ENCODE measurements around the gene ZNF106.

The ZNF106 gene

DNA sequence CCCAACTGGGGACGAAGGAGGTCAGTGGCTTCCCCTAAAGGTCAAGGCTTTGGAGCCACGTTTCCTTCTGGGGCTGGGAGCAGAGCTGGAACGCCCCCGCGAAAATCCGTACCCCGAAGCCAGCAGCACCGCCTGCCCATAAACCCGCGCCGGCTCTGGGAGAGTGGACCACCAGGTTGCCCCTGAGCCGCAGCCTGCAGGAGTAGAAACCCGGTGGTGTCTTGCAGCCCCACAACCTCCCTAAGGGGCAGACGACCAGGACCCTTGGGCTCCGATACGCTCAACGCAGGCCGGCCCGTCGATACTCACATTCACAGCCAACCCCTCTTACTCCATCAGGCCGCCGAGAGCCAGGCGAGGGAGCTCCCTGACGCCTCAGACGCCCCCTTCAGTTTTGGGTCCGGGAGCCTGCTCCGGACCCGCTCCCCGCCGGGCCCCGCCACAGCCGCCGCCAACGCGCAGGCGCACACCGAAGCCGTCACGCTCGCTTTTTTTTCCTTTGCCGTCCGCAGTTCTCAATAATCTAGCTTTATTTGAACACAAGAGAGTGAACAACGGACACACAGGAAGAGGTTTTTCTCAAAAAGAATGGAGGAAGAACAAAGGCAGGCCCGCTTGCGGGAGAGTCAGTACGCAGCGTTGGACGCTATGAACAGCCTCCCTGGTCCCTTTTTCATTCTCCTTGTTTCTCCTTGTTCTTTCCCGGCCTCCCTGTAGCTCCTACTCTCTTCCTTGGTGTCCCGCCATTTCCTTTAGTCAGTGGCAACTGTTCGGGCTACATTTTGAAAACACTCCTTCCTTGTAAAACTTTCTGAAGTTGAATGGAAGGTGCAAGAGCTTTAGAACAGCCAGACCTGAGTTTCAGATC, at the start of gene ZNF106:
ZNF106 (minus strand) TSS at position 471 of the 868 bp plus-strand sequence. CDS start 18,852 bp downstream, outside the sequence.
- peak; percentile 50 for DNase-seq (ENCODE audit: low read depth)

DNA sequence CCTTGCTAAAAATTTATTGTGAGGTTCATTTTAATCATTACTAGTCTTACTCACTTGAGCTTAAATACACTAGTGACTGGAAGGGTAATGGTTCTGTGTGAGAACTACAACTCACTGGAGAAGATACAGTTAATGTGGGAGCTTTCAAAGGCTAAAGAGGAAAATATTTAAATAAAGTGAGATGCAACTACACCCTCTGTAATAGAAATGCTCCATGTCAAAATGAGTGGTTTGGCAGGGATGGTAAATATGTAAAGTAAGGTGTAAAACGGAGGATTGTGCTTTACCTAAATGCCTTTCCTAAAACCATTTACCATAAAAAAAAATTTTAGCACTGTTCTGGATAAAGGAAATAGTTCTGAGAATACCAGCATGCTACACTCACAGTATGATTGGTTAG, 42.3 kb upstream of the ZNF106 start:
- DNase-seq (ENCODE audit: low read depth) = no peak

DNA sequence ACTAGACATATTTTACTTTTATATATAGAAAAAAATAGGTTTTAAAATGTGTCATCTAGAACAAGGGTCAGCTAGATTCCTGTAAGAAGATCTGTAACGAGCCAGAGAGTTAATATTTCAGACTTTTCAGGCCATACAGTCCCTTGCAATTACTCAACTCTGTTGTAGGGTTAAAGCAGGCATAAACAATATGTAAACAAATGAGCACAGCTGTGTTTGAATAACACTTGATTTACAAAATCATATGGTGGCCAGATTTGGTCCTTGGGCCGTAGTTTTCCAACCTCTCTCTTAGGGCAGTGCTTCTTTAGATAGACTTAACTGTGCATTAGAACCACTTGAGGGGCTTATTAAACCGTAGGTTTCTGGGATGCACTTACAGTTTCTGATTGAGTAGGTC, 38.0 kb upstream of the ZNF106 start:
- DNase-seq (ENCODE audit: low read depth) = no peak

DNA sequence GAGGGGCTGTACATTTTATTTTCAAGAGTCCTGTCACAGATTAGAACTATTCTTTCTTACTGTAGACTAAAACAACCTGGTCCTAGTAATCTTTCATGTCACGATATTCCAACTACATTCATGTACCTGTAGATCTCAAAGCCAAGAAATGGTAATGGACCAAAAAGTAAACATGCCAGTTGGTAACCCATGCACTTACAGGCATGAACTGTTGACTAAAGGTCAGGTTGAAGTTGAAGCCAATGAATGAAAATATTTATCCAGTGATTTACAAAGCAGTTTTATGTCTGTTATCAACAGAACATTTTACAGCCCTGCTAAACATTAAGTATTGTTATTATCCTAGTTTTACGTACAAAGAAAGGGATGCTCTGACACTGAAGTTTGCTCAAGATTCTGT, 32.4 kb upstream of the ZNF106 start:
- DNase-seq (ENCODE audit: low read depth) = no peak

DNA sequence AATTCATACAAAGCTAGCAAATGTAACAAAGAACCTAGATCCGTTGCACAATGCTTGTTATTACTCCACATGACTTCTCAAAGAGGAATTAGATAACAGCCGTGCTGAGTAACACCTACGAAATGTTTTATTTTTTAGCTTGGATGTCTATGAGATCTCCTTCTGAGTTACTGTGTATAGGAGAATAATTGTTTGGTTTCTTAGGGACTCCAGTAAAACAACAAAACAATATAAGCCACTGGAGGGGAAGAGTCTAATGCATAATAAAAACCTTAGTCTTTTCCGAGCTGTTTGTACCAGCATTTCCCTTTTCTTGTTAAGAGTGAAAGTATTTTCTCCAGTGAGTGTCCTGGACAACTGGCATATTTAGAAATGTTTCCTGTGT, 20.1 kb upstream of the ZNF106 start:
- DNase-seq (ENCODE audit: low read depth) = no peak

DNA sequence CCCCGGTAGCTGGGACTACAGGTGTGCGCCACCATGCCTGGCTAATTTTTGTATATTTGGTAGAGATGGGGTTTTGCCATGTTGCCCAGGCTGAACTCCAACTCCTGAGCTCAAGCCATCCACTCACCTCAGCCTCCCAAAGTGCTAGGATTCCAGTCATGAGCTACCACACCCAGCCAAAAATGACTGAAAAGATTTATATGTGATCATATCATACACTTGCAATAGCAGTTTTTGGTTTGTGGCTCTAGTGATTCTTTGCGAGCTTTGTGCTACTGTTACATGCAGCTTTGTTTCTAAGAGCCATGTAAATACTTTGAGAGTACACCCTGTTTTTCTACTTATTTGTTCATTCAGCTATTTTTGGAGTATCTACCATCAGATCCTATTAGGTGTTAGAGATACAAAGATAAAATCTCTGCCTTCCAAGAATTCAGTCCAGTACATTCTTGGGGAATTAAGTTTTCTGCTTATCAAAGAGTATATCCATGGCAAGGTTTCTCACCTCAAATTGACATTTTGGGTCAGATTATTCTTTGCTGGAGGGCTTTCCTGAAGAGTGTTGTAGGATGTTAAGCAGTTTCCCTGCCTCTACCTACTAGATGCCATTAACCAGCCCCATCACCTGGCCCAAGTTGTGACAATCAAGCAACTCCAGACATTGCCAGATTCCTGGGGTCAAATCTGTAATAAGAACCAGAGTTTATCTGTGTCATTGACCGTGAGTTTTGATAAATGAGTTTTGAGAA, 19.5 kb upstream of the ZNF106 start:
- DNase-seq (ENCODE audit: low read depth) = no peak

DNA sequence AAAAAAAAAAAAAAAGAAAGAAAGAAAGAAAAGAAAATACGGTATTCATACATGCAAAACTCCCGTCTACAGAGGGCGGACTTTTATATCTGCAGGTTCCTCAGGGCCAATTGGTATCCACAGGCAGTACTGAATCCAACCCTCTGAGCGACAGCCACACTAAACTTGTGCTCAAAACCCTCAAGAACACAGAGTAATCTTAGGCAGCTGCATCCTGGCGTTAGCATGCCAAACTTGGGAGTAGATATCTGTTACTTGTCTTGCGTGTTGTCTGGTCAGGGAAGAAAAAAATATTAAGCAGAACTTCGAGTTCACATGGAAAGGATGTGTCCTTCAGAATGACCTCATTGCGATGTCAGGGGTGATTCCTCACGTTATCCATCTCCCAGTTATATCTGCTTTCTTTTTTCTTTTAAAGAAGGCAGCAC, 17.3 kb upstream of the ZNF106 start:
- no peak for DNase-seq (ENCODE audit: low read depth)

DNA sequence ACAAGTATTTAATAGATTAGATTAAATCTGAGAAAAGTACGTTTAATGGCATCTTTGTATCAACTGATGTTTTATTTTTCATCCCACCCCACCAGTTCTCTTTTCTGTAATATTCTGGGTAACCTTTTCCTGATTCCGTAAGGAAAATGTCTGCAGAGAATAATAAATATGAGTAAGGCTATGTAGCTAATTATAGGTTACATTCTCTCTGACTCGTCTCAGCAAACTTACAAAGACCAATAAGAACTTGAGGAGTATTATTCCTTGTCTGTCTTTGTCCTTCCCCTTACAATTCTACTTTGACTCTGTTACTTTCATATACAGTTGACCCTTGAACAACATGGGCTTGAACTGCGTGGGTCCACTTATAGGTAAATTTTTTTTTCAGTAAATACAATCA, 16.6 kb upstream of the ZNF106 start:
- no peak for DNase-seq (ENCODE audit: low read depth)

DNA sequence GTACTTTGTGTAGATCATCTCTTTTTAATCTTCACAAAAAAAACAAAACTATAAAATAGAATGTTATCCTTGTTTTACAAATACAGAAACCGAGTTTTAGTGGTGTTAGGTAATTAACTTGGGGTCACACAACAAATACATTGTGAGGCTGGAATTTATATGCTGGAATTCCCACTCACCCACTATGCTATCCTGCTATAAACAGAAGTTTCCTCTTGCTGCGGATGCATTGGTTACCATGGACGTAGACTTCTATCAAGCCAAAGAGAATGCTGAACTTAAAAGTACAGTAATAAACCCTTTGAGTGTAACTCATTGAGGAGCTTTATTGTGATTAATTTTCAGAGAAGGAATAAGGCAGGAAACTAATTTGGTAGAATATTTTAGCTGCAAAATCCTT, 13.7 kb upstream of the ZNF106 start:
- DNase-seq (ENCODE audit: low read depth) = no peak

DNA sequence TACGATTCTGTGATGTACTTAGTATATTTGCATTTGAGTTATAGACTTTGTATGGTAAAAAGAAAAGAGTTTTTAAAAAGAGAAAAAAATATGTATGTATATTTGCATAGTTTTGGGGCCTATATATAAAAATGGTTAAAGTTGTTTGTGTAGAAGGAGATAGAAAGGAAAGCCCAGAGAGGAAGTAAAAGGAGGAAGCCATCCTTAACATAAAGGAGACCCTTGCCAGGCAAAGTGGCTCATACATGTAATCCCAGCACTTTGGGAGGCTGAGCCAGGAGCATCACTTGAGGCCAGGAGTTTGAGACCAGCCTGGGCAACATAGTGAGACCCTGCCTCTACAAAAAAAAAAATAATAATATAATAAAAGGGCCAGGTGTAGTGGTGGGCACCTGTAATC, 12.9 kb upstream of the ZNF106 start:
- DNase-seq (ENCODE audit: low read depth) = no peak

DNA sequence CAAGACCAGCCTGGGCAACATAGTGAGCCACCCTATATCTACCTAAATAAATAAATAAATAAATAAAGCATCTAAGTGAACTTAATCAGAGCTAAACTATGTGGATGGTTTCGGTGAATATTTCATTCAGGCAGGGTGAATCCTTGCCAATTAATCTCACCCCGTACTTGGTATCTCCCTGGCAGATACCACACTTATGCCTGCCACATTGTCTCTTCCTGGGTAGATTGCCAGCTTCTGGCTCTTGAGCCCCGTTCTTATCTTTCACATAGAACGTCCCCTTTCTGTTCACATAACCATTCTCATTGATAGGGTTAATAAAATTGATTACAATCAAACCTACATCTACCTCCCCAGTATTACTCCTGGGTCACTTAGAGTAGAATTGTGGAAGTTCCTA, 11.5 kb upstream of the ZNF106 start:
- DNase-seq (ENCODE audit: low read depth) = no peak

DNA sequence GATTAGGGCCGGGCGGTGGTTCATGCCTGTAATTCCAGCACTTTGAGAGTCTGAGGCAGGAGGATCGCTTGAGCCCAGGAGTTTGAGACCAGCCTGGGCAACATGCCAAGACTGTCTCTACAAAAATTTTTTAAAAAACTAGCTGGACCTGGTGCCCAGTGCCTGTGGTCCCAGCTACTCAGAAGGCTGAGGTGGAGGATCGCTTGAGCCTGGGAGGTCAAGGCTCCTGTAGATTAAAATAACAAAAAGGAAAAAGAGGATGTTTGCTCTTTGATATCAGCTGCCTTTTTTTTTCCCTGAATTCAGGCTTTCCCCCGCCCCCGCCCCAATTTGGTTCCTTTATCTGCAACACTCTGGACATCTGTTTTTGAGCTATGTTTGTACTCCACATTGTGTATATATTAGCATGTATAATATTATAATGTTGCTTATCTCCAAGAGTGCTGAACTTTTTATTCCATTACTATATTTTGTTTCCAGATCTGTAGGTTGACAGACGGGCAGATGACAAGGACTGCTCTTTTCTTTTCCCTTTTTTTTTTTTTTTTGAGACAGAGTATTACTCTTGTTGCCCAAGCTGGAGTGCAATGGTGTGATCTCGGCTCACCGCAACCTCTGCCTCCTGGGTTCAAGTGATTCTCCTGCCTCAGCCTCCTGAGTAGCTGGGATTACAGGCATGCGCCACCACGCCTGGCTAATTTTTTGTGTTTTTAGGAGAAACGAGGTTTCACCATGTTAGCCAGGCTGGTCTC, 9.1 kb upstream of the ZNF106 start:
- no peak for DNase-seq (ENCODE audit: low read depth)

DNA sequence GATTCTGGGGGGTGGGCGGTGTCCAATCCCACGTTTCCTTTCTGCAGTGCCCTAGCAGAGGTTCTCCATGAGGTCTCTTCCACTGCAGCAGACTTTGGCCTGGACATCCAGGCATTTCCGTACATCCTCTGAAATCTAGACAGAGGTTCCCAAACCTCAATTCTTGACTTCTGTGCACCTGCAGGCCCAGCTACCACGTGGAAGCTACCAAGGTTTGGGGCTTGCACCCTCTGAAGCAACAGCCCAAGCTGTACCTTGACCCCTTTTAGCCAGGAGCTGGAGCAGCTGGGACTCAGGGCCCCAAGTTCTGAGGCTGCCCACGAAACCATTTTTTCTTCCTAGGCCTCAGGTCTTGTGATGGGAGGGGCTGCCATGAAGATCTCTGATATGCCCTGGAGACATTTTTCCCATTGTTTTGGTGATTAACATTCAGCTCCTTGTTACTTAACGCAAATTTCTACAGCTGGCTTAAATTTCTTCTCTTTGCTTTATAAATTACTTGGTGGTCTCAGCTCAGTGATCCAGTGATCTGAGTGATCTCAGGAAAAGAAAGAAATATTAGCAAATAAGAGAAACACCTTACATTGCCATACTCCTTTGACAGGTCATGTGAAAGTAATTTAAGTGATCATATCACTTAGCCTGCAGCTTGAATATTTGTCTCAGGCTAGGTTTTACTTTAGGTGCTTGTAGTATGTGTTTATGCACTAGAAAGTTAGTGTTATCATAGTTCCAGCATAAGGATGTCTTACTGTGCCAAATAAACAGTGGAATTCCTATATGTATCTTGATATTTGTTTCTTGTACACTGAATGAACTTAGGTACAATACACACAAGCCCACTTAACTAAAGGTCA, 7.5 kb upstream of the ZNF106 start:
- no peak for DNase-seq (ENCODE audit: low read depth)

DNA sequence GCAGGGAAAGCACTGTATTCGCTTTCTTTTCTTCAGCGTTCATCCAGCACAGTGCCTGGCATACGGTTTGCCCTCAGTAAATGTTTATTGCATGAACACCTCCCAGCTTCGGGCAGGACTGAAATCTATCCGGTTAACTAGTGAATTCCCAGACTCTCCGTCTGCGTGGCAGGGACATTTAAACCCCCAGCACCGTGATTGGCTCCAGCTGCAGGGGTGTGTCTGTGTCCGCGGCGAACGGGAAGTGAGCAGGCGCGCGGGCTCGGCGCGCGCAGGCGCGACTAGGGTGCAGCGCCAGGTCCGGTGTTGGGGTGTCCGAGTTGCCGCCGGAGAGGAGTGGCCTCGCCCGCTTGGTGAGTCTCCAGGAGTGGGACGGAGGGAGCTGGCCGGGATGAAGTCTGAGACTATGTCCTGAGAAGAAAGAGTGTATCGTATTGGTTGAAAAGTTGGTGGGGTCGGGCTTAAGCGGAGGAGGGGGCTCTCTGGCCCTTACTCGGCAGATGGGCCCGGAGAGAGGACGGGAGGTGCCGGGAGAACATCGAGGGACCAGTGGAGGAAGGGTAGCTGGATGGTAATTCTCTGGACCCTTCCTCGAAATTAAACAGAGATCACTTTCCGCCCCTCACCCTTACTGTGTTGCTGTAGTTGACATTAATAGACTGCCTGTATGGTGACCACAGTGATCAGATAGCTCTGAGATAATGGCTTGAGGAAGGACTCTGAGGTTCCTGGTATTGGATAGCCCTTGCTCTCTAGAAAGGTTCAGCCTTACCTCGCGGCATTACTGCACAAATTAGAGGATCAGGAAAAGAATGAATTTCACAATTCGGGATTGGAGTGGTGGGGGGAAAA, 4.6 kb upstream of the ZNF106 start, which contains the start of gene SNAP23:
SNAP23 (plus strand) TSS at position 274 of the 852 bp plus-strand sequence. CDS start 16,213 bp downstream, outside the sequence.
- peak; percentile 88 for DNase-seq (ENCODE audit: low read depth)

DNA sequence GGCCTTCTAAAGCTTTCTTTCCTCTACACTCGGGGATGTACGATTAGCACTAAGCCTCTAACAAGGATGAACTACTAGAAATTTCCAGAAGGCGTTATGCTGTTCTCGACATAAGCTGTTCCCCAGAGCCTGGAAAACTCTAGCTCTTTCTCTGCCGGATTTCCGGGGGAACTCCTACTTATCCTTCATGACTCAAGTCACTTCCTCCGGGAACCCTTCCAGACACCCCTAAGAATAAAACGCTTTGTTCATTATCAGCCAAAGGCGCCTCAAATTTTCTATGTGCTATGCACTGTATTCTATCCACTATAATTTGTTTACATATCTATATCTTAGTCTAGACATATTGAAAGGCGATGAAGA, 4.0 kb upstream of the ZNF106 start:
- no peak for DNase-seq (ENCODE audit: low read depth)

DNA sequence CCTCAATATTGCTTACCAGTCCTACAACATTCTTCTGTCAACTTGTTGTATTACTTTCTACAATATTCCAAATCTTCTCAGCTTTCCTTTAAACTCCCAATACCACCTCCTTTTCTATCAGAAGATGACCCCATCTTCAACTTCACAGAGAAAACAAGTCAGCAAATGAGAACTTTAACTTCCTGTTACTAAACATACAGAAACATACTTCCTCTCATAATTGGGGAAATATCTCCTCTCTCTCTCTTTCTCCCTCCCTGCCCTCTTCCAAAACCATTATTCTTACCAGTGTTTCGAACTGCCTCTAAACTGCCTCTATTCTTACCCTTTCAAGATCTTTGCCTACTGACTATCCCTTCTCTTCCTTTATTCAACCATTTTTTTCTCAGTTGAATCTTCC, 2.7 kb upstream of the ZNF106 start:
- no peak for DNase-seq (ENCODE audit: low read depth)

DNA sequence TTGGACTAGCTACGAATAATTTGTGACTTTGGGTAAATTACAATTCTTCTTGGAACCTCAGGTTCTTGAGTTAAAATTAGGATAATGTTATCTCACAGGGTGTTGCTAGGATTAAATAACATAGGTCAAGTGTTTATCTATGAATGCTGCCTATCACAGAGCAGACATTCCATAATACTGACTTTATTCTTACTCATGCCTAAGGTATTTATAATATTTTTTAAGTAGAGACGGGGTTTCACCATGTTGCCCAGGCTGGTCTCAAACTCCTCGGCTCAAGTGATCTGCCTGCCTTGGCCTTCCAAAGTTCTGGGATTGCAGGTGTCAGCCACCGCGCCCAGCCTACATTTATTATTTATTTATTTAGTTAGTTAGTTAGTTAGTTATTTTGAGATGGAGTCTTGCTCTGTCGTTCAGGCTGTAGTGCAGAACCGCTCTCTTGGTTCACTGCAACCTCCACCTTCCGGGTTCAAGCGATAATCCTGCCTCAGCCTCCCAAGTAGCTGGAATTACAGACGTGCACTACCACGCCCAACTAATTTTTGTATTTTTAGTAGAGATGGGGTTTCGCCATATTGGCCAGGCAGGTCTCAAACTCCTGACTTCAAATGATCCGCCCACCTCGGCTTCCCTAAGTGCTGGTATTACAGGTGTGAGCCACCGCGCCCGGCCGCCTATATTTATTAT, 741 bp upstream of the ZNF106 start:
- no peak for DNase-seq (ENCODE audit: low read depth)

DNA sequence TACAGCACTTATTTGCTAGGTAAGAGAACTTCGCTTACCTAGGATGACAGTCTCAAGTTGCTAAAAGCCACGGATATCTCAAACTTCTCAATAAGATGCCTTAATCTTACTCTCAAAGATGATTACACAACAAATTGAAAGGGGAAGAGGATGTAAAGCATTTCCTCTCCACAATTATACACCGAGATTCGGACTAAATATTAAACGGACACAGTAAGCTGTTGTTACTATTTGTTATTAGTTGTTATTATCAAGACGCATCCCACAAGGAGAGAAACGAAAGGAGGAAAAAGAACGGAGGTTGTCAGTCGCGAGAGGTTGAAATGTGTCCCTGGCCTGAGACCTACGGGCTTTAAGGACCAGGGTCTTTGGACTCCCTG, 660 bp downstream of the ZNF106 start:
- DNase-seq (ENCODE audit: low read depth) = no peak

DNA sequence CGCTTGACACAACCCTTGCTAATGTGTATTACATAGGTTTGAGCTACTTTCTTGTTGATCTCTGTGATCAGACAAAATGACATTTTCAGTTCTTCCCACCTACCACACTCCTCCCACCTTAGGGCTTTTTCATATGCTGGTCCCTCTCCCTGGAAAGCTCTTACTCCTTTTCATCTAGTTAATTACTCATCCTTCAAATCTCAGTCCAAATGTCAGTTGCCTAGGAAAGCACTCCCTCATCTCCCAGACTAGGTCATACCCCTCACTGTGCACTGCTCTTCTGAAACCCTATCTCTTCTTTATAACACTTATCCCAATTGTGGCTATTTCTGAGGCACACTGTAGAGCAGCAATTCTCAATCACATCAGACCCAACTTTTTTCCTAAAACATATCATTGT, 7.3 kb downstream of the ZNF106 start:
- DNase-seq (ENCODE audit: low read depth) = no peak

DNA sequence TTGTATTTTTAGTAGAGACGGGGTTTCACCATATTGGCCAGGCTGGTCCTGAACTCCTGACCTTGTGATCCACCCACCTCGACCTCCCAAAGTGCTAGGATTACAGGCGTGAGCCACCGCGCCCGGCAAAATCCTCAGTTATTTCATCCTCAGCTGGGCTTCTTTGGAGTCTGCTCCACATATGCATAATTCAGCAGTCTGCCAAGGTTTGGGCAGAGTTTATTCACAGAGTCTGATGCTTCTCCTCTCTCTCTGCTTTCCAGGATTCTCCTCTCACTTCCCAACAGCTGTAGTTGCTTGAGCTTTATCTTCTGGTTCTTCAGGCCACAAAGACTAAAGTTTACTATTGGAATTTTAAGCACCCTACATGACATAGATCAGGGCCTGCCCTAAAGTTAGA, 8.2 kb downstream of the ZNF106 start:
- DNase-seq (ENCODE audit: low read depth) = no peak
